ENCODE measurements around the gene RAD51B.

Gene RAD51B

GRCh38 chr14:68509188-68509983 is 689.8 kb downstream of the RAD51B start:
- peaks cover 73% of the 10 kb centered on the region for H3K4me1 Mint-ChIP-seq
- peak overlapping the region; percentile 79 for H3K27ac Mint-ChIP-seq
- H3K4me3 Mint-ChIP-seq = no peak overlapping the region
- ATAC-seq = no peak
- H3K9me3 Mint-ChIP-seq = no peaks in the 10 kb centered on the region
- no peaks in the 10 kb centered on the region for H3K36me3 Mint-ChIP-seq
- no peaks in the 10 kb centered on the region for H3K27me3 Mint-ChIP-seq

- Mint-ChIP-seq H3K4me1 (peaks cover 74% of the 10 kb centered on the region), H3K27me3 (no peaks in the 10 kb centered on the region), H3K36me3 (no peaks in the 10 kb centered on the region), H3K9me3 (no peaks in the 10 kb centered on the region), H3K4me3 (no peak overlapping the region), H3K27ac (peak overlapping the region; percentile 79)
- no peak for ATAC-seq
These were observed 690.9 kb downstream of the RAD51B start for GRCh38 chr14:68510201-68511128.

GRCh38 chr14:68511129-68512047 is 691.8 kb downstream of the RAD51B start:
- Mint-ChIP-seq H3K4me3 (no peak overlapping the region), H3K27me3 (no peaks in the 10 kb centered on the region), H3K27ac (peak overlapping the region; percentile 79), H3K36me3 (no peaks in the 10 kb centered on the region), H3K9me3 (no peaks in the 10 kb centered on the region), H3K4me1 (peaks cover 65% of the 10 kb centered on the region)
- no peak for ATAC-seq

- no peak overlapping the region for H3K4me3 Mint-ChIP-seq
- ATAC-seq = no peak
- no peaks in the 10 kb centered on the region for H3K9me3 Mint-ChIP-seq
- no peaks in the 10 kb centered on the region for H3K36me3 Mint-ChIP-seq
- H3K27me3 Mint-ChIP-seq = no peaks in the 10 kb centered on the region
- peaks cover 58% of the 10 kb centered on the region for H3K4me1 Mint-ChIP-seq
- H3K27ac Mint-ChIP-seq = peak overlapping the region; percentile 76
These were observed 692.5 kb downstream of the RAD51B start for GRCh38 chr14:68512088-68512487.

- Mint-ChIP-seq H3K9me3 (no peaks in the 10 kb centered on the region), H3K27me3 (no peaks in the 10 kb centered on the region), H3K27ac (peak overlapping the region; percentile 76), H3K4me3 (no peak overlapping the region), H3K36me3 (no peaks in the 10 kb centered on the region), H3K4me1 (peaks cover 49% of the 10 kb centered on the region)
- peak; percentile 53 for ATAC-seq
These were observed 693.6 kb downstream of the RAD51B start for GRCh38 chr14:68513137-68513536.

GRCh38 chr14:68513838-68514607 is 694.4 kb downstream of the RAD51B start:
- Mint-ChIP-seq H3K27ac (peak overlapping the region; percentile 76), H3K27me3 (no peaks in the 10 kb centered on the region)
- ATAC-seq = peak; percentile 93

GRCh38 chr14:68514608-68515194 is 695.1 kb downstream of the RAD51B start:
- H3K4me1 Mint-ChIP-seq = peaks cover 44% of the 10 kb centered on the region
- no peak overlapping the region for H3K4me3 Mint-ChIP-seq
- no peaks in the 10 kb centered on the region for H3K27me3 Mint-ChIP-seq
- H3K27ac Mint-ChIP-seq = peak overlapping the region; percentile 76
- no peaks in the 10 kb centered on the region for H3K36me3 Mint-ChIP-seq
- no peak for ATAC-seq
- no peaks in the 10 kb centered on the region for H3K9me3 Mint-ChIP-seq

More at GRCh38 chr14:68513838-68514607, 694.4 kb downstream of the RAD51B start:
- H3K4me1 Mint-ChIP-seq = peaks cover 44% of the 10 kb centered on the region
- H3K36me3 Mint-ChIP-seq = no peaks in the 10 kb centered on the region
- no peaks in the 10 kb centered on the region for H3K9me3 Mint-ChIP-seq
- no peak overlapping the region for H3K4me3 Mint-ChIP-seq

- no peaks in the 10 kb centered on the region for H3K36me3 Mint-ChIP-seq
- H3K4me1 Mint-ChIP-seq = peaks cover 52% of the 10 kb centered on the region
- no peaks in the 10 kb centered on the region for H3K9me3 Mint-ChIP-seq
- no peak overlapping the region for H3K4me3 Mint-ChIP-seq
- no peaks in the 10 kb centered on the region for H3K27me3 Mint-ChIP-seq
- no peak for ATAC-seq
- H3K27ac Mint-ChIP-seq = no peak overlapping the region
These were observed 696.8 kb downstream of the RAD51B start for GRCh38 chr14:68516342-68516741.

GRCh38 chr14:68518166-68518565 is 698.6 kb downstream of the RAD51B start:
- H3K27ac Mint-ChIP-seq = no peak overlapping the region
- H3K4me3 Mint-ChIP-seq = no peak overlapping the region
- no peaks in the 10 kb centered on the region for H3K36me3 Mint-ChIP-seq
- peaks cover 53% of the 10 kb centered on the region for H3K4me1 Mint-ChIP-seq
- no peaks in the 10 kb centered on the region for H3K9me3 Mint-ChIP-seq
- no peaks in the 10 kb centered on the region for H3K27me3 Mint-ChIP-seq
- no peak for ATAC-seq

GRCh38 chr14:68518761-68519670 is 699.4 kb downstream of the RAD51B start:
- Mint-ChIP-seq H3K4me3 (peak overlapping the region; percentile 66), H3K27me3 (no peaks in the 10 kb centered on the region), H3K27ac (peak overlapping the region; percentile 80), H3K4me1 (peaks cover 50% of the 10 kb centered on the region), H3K9me3 (no peaks in the 10 kb centered on the region), H3K36me3 (no peaks in the 10 kb centered on the region)
- no peak for ATAC-seq

- Mint-ChIP-seq H3K4me3 (peak overlapping the region; percentile 66), H3K9me3 (no peaks in the 10 kb centered on the region), H3K36me3 (no peaks in the 10 kb centered on the region), H3K4me1 (peaks cover 43% of the 10 kb centered on the region), H3K27ac (peak overlapping the region; percentile 80), H3K27me3 (no peaks in the 10 kb centered on the region)
- peak; percentile 63 for ATAC-seq
These were observed 700.1 kb downstream of the RAD51B start for GRCh38 chr14:68519671-68520187.

GRCh38 chr14:68520637-68521556 is 701.3 kb downstream of the RAD51B start:
- no peaks in the 10 kb centered on the region for H3K36me3 Mint-ChIP-seq
- no peak for ATAC-seq
- H3K4me3 Mint-ChIP-seq = no peak overlapping the region
- no peaks in the 10 kb centered on the region for H3K27me3 Mint-ChIP-seq
- no peaks in the 10 kb centered on the region for H3K9me3 Mint-ChIP-seq
- H3K27ac Mint-ChIP-seq = peak overlapping the region; percentile 70
- peaks cover 39% of the 10 kb centered on the region for H3K4me1 Mint-ChIP-seq
